HG02642 (cell line): ENCODE results near the gene NDUFA13.

ENCODE experiments used
- ATAC-seq: cut with Tn5 transposase; IDR thresholded peaks from one replicate; pipeline ENCODE4 v1.9.1; 2021; ENCODE audit warnings: mild to moderate bottlenecking; ENCODE audit not compliant: unreplicated experiment, poor library complexity

Gene NDUFA13

DNA sequence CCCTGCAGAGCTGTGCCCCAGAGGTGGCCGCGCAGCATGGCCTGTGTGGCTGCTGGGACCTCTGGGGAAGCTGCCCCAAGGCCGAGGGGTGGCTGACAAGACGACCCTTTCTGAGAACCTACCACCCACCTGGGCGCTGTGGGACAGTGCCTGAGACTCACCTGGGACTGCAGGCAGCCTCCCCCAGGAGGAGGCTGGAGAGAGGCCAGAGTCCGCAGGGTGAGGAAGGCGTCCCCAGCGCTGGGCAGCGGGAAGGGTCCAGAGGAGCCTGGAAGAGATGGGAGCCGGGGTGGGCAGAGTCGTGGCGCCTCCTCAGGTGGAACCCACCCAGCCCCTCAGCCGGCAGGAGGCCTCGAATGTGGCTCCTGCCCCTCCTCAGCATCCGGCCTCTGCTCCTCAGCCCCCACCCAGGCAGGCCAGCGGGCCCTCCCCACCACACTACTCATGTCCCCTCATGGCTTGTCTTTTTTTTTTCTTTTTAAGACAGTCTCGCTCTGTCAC, 47.4 kb downstream of the NDUFA13 start:
- ATAC-seq = no peak

- ATAC-seq = no peak
These were observed 50.3 kb downstream of the NDUFA13 start for GRCh38 chr19:19566306-19566705.

DNA sequence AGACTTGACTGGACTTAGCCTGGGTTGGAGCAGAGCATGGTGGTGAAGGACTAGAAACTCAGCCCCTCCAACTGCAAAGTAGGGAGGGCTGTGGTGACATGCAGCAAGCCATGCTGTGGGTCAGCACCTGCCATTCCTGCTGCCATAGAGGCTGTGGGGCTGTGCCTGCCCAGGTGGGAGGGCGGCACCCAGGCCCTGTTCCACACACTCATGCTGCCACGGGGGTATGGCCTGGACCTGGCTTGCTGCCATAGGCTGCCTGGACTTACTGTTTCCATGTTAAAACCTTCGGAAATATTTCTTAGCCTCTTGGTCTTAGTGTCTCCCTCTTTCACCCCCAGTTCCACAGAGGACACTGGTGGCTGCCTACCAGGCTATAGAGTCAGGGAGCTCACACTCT, 51.4 kb downstream of the NDUFA13 start:
- ATAC-seq = no peak

DNA sequence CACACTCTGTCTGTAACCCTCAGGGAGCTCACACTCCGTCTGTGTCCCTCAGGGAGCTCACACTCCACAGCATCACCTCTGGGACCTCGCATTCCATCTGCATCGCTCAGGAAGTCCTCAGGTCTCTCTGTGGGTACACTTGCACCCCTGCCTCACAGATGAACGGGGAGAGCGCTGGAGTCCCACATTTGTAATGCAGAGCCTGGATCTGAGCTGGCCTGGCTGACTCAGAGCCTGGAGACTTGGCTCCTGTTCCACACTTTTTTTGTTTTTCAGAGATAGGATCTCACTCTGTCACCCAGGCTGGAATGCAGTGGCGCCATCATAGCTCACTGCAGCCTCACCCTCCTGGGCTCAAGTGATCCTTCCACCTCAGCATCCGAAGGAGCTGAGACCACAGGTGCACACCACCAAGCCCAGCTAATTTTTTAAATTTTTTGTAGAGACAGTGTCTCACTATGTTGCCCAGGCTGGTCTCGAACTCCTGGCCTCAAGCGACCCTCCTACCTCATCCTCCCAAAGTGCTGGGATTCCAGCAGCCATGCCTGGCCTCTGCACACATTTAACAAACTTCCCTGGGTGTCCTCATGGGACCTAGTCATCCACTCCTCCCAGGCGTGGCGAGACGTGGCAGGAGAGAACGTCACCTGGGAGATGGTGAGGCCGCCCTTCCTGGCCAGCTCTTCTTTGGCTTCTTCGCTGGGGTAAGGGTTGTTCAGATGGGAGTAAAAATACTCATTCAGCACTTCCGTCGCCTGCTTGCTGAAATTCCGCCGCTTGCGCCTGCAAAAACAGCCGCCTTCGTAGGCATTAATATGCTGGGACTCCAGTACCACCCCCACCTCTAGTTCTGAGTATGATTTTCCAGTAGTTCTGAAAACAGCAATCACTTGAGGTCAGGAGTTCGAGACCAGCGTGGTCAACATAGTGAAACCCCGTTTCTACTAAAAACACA, 53.1 kb downstream of the NDUFA13 start:
- ATAC-seq = no peak

DNA sequence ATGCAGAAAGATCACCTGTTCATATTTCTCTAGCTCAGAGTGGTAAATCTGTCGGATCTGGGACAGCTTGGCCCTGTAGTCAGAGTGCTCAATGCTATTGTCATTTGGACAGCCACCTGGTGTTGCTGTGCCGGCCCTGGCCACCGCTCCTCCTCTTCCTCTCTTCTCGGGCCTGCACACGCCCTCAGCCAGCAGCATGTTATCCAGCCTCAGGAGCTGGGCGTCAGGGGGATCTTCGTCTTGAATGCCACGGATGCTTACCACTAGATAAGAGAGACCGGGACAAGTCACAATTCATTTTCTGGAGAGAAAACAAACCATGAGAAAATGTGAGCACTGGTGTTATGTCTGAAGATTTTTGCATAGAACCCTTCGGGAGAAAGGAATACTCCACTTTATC, 54.5 kb downstream of the NDUFA13 start:
- ATAC-seq = no peak

GRCh38 chr19:19571071-19571786, 55.2 kb downstream of the NDUFA13 start:
- ATAC-seq = no peak

- no peak for ATAC-seq
These were observed 59.4 kb downstream of the NDUFA13 start for GRCh38 chr19:19575411-19575810.
